ENCODE results near the gene ENPP1. TPM values are rescaled to one million over a fixed set of nuclear protein-coding genes. Genes with fewer than 3 reads are reported as not detected.

ENPP1 gene
- total RNA-seq, 4 donors from 2014 or later: 10.0 to 54.7 (median 12.6) TPM

DNA sequence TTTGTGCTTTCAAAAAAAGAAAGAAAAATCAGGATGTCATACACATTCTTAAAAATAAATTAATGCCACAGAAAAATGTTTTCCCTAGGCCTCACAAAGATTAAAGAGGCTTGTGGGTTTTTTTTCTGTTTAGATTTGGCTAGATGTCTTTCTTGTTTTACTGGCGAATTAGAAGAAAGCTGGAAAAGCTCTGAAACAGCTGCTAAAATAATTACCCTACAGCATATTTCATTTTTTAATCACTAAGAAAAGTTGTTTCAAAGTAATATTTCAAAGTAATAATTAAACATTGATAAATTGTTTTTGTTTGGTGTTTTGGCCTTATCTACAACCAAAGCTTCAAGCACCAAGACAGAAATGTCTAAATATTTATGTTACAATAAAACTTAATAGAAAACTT is 3.7 kb upstream of the ENPP1 start:
- Histone ChIP-seq H3K36me3 (no peaks in the 10 kb centered on the region), H3K9me3 (no peaks in the 10 kb centered on the region), H3K4me1 (peaks cover 0 to 19% (median 0%) of the 10 kb centered on the region in 3 donors), H3K27me3 (no peaks in the 10 kb centered on the region), H3K4me3 (no peak overlapping the region), H3K27ac (no peak overlapping the region)
- WGBS, 2 donors (ENCODE audit: low coverage in 1 of 2): 36 to 38% methylated on average over 1 of the region's 1 CpG
- no peak for TF ChIP-seq POLR2A (IDR thresholded peaks at IDR 0.05)
- TF ChIP-seq POLR2AphosphoS5 (IDR thresholded peaks at IDR 0.05): no peak
- TF ChIP-seq, protein P1, sequence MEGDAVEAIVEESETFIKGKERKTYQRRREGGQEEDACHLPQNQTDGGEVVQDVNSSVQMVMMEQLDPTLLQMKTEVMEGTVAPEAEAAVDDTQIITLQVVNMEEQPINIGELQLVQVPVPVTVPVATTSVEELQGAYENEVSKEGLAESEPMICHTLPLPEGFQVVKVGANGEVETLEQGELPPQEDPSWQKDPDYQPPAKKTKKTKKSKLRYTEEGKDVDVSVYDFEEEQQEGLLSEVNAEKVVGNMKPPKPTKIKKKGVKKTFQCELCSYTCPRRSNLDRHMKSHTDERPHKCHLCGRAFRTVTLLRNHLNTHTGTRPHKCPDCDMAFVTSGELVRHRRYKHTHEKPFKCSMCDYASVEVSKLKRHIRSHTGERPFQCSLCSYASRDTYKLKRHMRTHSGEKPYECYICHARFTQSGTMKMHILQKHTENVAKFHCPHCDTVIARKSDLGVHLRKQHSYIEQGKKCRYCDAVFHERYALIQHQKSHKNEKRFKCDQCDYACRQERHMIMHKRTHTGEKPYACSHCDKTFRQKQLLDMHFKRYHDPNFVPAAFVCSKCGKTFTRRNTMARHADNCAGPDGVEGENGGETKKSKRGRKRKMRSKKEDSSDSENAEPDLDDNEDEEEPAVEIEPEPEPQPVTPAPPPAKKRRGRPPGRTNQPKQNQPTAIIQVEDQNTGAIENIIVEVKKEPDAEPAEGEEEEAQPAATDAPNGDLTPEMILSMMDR (IDR thresholded peaks at IDR 0.05): no peak
- no peak for TF ChIP-seq EP300 (IDR thresholded peaks at IDR 0.05)
- ATAC-seq: no peak

DNA sequence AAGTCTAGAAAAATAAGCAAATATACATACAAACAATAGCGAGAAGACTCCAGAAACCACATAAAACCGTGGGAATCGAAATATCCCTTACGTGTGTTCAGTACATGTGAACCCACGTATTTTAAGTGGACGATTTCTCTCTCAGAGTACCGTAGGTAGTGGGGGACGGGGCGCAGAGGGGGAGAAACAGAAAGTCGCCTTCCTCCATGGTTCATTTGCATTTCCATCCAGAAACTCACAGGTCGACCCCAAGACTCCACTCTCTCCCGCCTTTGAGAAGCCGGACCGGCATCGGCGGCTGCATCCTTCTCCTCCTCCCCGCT is 538 bp upstream of the ENPP1 start:
- WGBS, 2 donors (ENCODE audit: low coverage in 1 of 2): 5 to 11% methylated on average over 6 to 13 of the region's 17 CpGs
- TF ChIP-seq EP300 (IDR thresholded peaks at IDR 0.05): no peak
- TF ChIP-seq POLR2AphosphoS5 (IDR thresholded peaks at IDR 0.05): no peak
- TF ChIP-seq POLR2A (IDR thresholded peaks at IDR 0.05): no peak
- TF ChIP-seq, protein P1 (IDR thresholded peaks at IDR 0.05): peak in 1 of 4 experiments; percentile 7
- Histone ChIP-seq H3K36me3 (no peaks in the 10 kb centered on the region), H3K27ac (peak overlapping the region in 3 of 4 donors; percentile 83 to 86 (median 86)), H3K4me3 (peak overlapping the region; percentile 38 to 76), H3K4me1 (peaks cover 0 to 26% (median 0%) of the 10 kb centered on the region in 3 donors), H3K27me3 (no peaks in the 10 kb centered on the region), H3K9me3 (no peaks in the 10 kb centered on the region)
- ATAC-seq: no peak

DNA sequence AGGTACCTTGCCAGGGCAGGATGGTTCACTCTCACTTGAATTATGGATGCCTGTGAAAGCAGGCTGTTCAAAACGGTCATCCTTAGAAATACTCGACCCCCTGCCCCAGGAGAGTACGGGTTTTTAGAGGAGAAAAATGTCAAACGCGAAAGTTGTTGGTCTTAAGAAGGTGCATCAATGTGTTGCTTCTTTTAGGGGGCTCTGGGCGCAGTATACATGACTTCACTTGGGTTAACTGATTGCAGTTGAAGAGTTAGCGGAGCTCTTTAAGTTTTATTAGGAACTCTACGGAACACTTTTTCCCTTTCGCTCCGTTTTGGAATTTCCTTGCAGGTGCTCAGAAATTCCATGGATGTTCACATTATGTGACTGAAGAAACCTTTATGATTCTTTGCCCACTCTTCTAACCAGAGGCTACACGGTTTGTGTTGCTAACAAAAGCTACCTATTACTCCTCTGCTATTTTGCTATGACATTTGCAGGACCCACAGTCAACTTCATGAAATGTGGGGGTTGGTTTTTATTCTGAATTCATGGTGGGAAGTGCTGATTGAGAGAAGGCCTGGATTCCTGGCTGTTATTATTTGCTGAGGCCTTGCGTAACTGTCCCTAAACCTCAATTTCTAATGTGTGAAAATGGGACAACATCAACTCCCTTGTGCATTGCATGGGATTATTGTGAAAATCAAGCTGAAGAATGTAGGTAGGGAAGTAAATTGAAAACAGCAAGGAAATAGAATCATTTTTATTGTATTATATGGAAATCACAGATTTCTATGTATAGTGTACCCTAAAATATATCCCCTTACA is 845 bp downstream of the ENPP1 start:
- TF ChIP-seq EP300 (IDR thresholded peaks at IDR 0.05): no peak
- no peak for TF ChIP-seq POLR2A (IDR thresholded peaks at IDR 0.05)
- no peak for TF ChIP-seq POLR2AphosphoS5 (IDR thresholded peaks at IDR 0.05)
- TF ChIP-seq, protein P1 (IDR thresholded peaks at IDR 0.05): no peak
- Histone ChIP-seq H3K36me3 (no peaks in the 10 kb centered on the region), H3K4me1 (peaks cover 0 to 26% (median 0%) of the 10 kb centered on the region in 3 donors), H3K27ac (peak overlapping the region in 3 of 4 donors; percentile 83 to 86 (median 86)), H3K9me3 (no peaks in the 10 kb centered on the region), H3K4me3 (peak overlapping the region; percentile 76), H3K27me3 (no peaks in the 10 kb centered on the region)
- WGBS, 2 donors (ENCODE audit: low coverage in 1 of 2): 19 to 42% methylated on average over 11 to 12 of the region's 12 CpGs
- ATAC-seq: no peak

DNA sequence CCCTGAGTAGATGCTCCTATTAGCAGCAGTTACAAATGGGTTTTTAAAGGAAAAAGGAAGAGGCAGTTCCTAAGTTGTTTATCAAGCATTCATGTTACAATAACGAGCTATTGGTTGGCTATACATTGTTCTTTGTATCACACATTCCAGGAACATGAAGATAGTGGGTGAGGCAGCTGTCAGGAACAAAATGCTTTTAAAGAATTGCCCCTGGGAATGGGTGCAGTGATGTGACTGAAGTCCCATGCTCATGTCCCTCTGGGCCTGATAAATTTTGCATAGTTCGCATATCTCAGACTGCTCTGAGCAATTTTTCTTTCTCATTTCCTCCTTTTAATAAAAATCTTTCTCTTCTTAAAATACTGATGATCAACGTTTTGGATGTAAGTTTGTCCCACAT is 3.7 kb downstream of the ENPP1 start:
- TF ChIP-seq EP300 (IDR thresholded peaks at IDR 0.05) (no peak), POLR2A (IDR thresholded peaks at IDR 0.05) (no peak), POLR2AphosphoS5 (IDR thresholded peaks at IDR 0.05) (no peak)
- TF ChIP-seq, protein P1 (IDR thresholded peaks at IDR 0.05): no peak
- no peak overlapping the region for H3K4me3 ChIP-seq
- ATAC-seq: no peak
- no peaks in the 10 kb centered on the region for H3K9me3 ChIP-seq
- 62 to 80% methylated on average over 2 to 3 of the region's 3 CpGs for WGBS, 2 donors (ENCODE audit: low coverage in 1 of 2)
- H3K36me3 ChIP-seq: no peaks in the 10 kb centered on the region
- H3K27ac ChIP-seq: no peak overlapping the region
- H3K4me1 ChIP-seq: peaks cover 0 to 26% (median 0%) of the 10 kb centered on the region in 3 donors
- H3K27me3 ChIP-seq: no peaks in the 10 kb centered on the region

DNA sequence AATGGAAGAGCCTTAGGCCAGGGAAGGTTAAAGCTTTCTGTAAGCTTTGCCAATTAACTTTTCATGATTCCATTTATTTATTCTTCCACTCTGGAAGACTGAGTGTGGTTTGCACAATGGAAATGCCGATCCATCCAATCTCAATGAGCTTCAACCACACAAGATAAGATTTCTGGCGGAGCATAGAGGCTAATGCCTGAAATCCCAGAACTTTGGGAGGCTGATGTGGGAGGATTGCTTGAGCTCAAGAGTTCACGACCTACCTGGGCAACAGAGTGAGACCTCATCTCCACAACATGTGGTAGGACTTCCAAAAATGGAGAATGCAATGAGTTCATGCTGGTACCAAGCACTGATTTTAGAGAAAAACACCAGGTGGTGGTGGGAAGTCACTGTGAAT is 6.2 kb downstream of the ENPP1 start:
- no peak for ATAC-seq
- Histone ChIP-seq H3K36me3 (no peaks in the 10 kb centered on the region), H3K27me3 (no peaks in the 10 kb centered on the region), H3K9me3 (no peaks in the 10 kb centered on the region), H3K4me1 (peaks cover 0 to 9% (median 0%) of the 10 kb centered on the region in 3 donors), H3K4me3 (no peak overlapping the region), H3K27ac (no peak overlapping the region)
- no peak for TF ChIP-seq POLR2A (IDR thresholded peaks at IDR 0.05)
- TF ChIP-seq EP300 (IDR thresholded peaks at IDR 0.05): no peak
- 92 to 94% methylated on average over 2 of the region's 3 CpGs for WGBS, 2 donors (ENCODE audit: low coverage in 1 of 2)

Data from gastroesophageal sphincter (tissue), 4 donors.